ENCODE results near the gene VEGFB. TPM values are rescaled to one million over a fixed set of nuclear protein-coding genes. Genes with fewer than 3 reads are reported as not detected.

VEGFB gene
- total RNA-seq, 1 donor from 2014 or later = 104 TPM

- no peak for DNase-seq (ENCODE audit: low spot score)
Measured at GRCh38 chr11:64210301-64211020, 23.9 kb upstream of the VEGFB start.

GRCh38 chr11:64211181-64211872 lies 23.1 kb upstream of the VEGFB start:
- no peak for DNase-seq (ENCODE audit: low spot score)

GRCh38 chr11:64216879-64217278 lies 17.5 kb upstream of the VEGFB start:
- DNase-seq (ENCODE audit: low spot score) = no peak

- DNase-seq (ENCODE audit: low spot score) = peak; percentile 73
Measured at GRCh38 chr11:64218628-64219353, 15.6 kb upstream of the VEGFB start.

- no peak for DNase-seq (ENCODE audit: low spot score)
Measured at GRCh38 chr11:64219354-64219684, 15.1 kb upstream of the VEGFB start.

GRCh38 chr11:64219755-64220154 lies 14.6 kb upstream of the VEGFB start:
- no peak for DNase-seq (ENCODE audit: low spot score)

- no peak for DNase-seq (ENCODE audit: low spot score)
Measured at GRCh38 chr11:64220271-64220670, 14.1 kb upstream of the VEGFB start.

- DNase-seq (ENCODE audit: low spot score) = no peak
Measured at GRCh38 chr11:64220798-64221197, 13.6 kb upstream of the VEGFB start.

GRCh38 chr11:64222651-64223000 lies 11.8 kb upstream of the VEGFB start:
- no peak for DNase-seq (ENCODE audit: low spot score)

- DNase-seq (ENCODE audit: low spot score) = no peak
Measured at GRCh38 chr11:64223001-64223651, 11.3 kb upstream of the VEGFB start.

GRCh38 chr11:64224151-64224890 lies 10.1 kb upstream of the VEGFB start:
- DNase-seq (ENCODE audit: low spot score) = no peak

GRCh38 chr11:64224891-64225607 lies 9.3 kb upstream of the VEGFB start:
- no peak for DNase-seq (ENCODE audit: low spot score)

GRCh38 chr11:64225608-64226506 lies 8.5 kb upstream of the VEGFB start, which contains the start of the genes NUDT22 and TRPT1:
TSS of gene NUDT22 (plus strand) at chr11:64226274. CDS start at chr11:64226653, 379 bp downstream.
TSS of gene TRPT1 (minus strand) at chr11:64226186. CDS start at chr11:64225860, 326 bp downstream.
- peak; percentile 92 for DNase-seq (ENCODE audit: low spot score)

- no peak for DNase-seq (ENCODE audit: low spot score)
Measured at GRCh38 chr11:64226507-64227051, 7.8 kb upstream of the VEGFB start.

- no peak for DNase-seq (ENCODE audit: low spot score)
Measured at GRCh38 chr11:64227405-64227956, 6.9 kb upstream of the VEGFB start.

- no peak for DNase-seq (ENCODE audit: low spot score)
Measured at GRCh38 chr11:64229090-64229743, 5.2 kb upstream of the VEGFB start.

GRCh38 chr11:64229744-64230170 lies 4.6 kb upstream of the VEGFB start:
- DNase-seq (ENCODE audit: low spot score) = no peak

GRCh38 chr11:64230171-64230984 lies 4.0 kb upstream of the VEGFB start, which contains the start of gene DNAJC4:
TSS of gene DNAJC4 (plus strand) at chr11:64230548. CDS start at chr11:64230855, 307 bp downstream.
- peak; percentile 92 for DNase-seq (ENCODE audit: low spot score)
